ENCODE results near the gene SAMD4A.

The SAMD4A gene

GRCh38 chr14:54767139-54767431 is 200.2 kb downstream of the SAMD4A start:
- no peak for DNase-seq

- no peak for DNase-seq
Measured at GRCh38 chr14:54767450-54767849, 200.5 kb downstream of the SAMD4A start.

- no peak for DNase-seq
Measured at GRCh38 chr14:54768501-54769129, 201.7 kb downstream of the SAMD4A start.

- DNase-seq: no peak
Measured at GRCh38 chr14:54769951-54770863, 203.3 kb downstream of the SAMD4A start.

GRCh38 chr14:54771411-54772027 is 204.6 kb downstream of the SAMD4A start:
- no peak for DNase-seq

GRCh38 chr14:54772451-54772881 is 205.5 kb downstream of the SAMD4A start:
- DNase-seq: no peak

- DNase-seq: peak; percentile 53
Measured at GRCh38 chr14:54773171-54774006, 206.5 kb downstream of the SAMD4A start.

- no peak for DNase-seq
Measured at GRCh38 chr14:54774824-54775223, 207.9 kb downstream of the SAMD4A start.

- DNase-seq: no peak
Measured at GRCh38 chr14:54775486-54776140, 208.7 kb downstream of the SAMD4A start.

GRCh38 chr14:54776361-54777001 is 209.6 kb downstream of the SAMD4A start:
- peak; percentile 26 for DNase-seq

GRCh38 chr14:54777395-54777794 is 210.5 kb downstream of the SAMD4A start:
- no peak for DNase-seq

- no peak for DNase-seq
Measured at GRCh38 chr14:54778618-54779345, 211.9 kb downstream of the SAMD4A start.

- DNase-seq: no peak
Measured at GRCh38 chr14:54781080-54781479, 214.2 kb downstream of the SAMD4A start.

- DNase-seq: no peak
Measured at GRCh38 chr14:54781961-54782750, 215.2 kb downstream of the SAMD4A start.

- no peak for DNase-seq
Measured at GRCh38 chr14:54782751-54783659, 216.1 kb downstream of the SAMD4A start.

GRCh38 chr14:54783660-54784015 is 216.7 kb downstream of the SAMD4A start:
- no peak for DNase-seq

- no peak for DNase-seq
Measured at GRCh38 chr14:54784060-54784459, 217.1 kb downstream of the SAMD4A start.

- DNase-seq: no peak
Measured at GRCh38 chr14:54784657-54785056, 217.7 kb downstream of the SAMD4A start.

GRCh38 chr14:54785136-54785777 is 218.3 kb downstream of the SAMD4A start:
- no peak for DNase-seq
